Measurements from ENCODE around the gene HBS1L.

HBS1L gene

GRCh38 chr6:134945045-134945444, 109.6 kb downstream of the HBS1L start:
- Histone ChIP-seq H3K4me1 (ENCODE audit: control insufficient read depth, insufficient read depth, low read length) (no peaks in the 10 kb centered on the region), H3K4me3 (ENCODE audit: low read depth, low read length) (no peak overlapping the region), H3K9me3 (ENCODE audit: control insufficient read depth, insufficient read depth, low read depth, low read length) (no peaks in the 10 kb centered on the region), H3K27ac (ENCODE audit: extremely low read depth, low read depth, low read length) (no peak overlapping the region), H3K36me3 (ENCODE audit: control insufficient read depth in 2 of 2, insufficient read depth in 1 of 2, low read length in 2 of 2) (no peaks in the 10 kb centered on the region)
- CTCF ChIA-PET = interaction anchor here (0.6 to 2.0 kb wide), 3 partner anchors 15 to 834 kb away, joined by 4 to 6 read pairs (median 4); no protein-coding TSS in a partner anchor
- TF ChIP-seq ZBTB48 (tag by site-specific recombination; IDR thresholded peaks at IDR 0.05) (no peak), SCRT2 (tag by site-specific recombination; IDR thresholded peaks at IDR 0.05) (no peak), YY2 (tag by site-specific recombination; IDR thresholded peaks at IDR 0.05) (no peak), ZNF521 (tag by site-specific recombination; IDR thresholded peaks at IDR 0.05) (no peak), ZIC2 (tag by site-specific recombination; IDR thresholded peaks at IDR 0.05) (no peak), ZNF24 (tag by site-specific recombination; IDR thresholded peaks at IDR 0.05) (no peak), WT1 (tag by site-specific recombination; IDR thresholded peaks at IDR 0.05) (no peak), TRIM28 (IDR thresholded peaks at IDR 0.05; ENCODE audit: borderline replicate concordance, low read length) (no peak), ZNF830 (tag by site-specific recombination; IDR thresholded peaks at IDR 0.05; ENCODE audit: low read depth) (no peak), ZNF585B (tag by site-specific recombination; IDR thresholded peaks at IDR 0.05) (no peak), ZNF223 (tag by site-specific recombination; IDR thresholded peaks at IDR 0.05) (no peak), HOXD13 (CRISPR knock-in tag; IDR thresholded peaks at IDR 0.05; ENCODE audit: borderline replicate concordance) (no peak), ZNF37A (tag by site-specific recombination; IDR thresholded peaks at IDR 0.05) (no peak), ZNF311 (tag by site-specific recombination; IDR thresholded peaks at IDR 0.05; ENCODE audit: borderline replicate concordance) (no peak), ZBTB21 (tag by site-specific recombination; IDR thresholded peaks at IDR 0.05) (no peak), HIC1 (tag by site-specific recombination; IDR thresholded peaks at IDR 0.05) (no peak), ZNF670 (tag by site-specific recombination; IDR thresholded peaks at IDR 0.05; ENCODE audit: low read depth) (no peak), ZNF704 (tag by site-specific recombination; IDR thresholded peaks at IDR 0.05) (no peak), ZNF362 (tag by site-specific recombination; IDR thresholded peaks at IDR 0.05) (no peak), ZXDB (tag by site-specific recombination; IDR thresholded peaks at IDR 0.05) (no peak)
- POLR2A ChIA-PET = no interaction called here

GRCh38 chr6:134943522-134944111, 111.0 kb downstream of the HBS1L start:
- no peak overlapping the region for H3K4me3 ChIP-seq (ENCODE audit: low read depth, low read length)
- H3K36me3 ChIP-seq (ENCODE audit: control insufficient read depth in 2 of 2, insufficient read depth in 1 of 2, low read length in 2 of 2) = no peaks in the 10 kb centered on the region
- H3K9me3 ChIP-seq (ENCODE audit: control insufficient read depth, insufficient read depth, low read depth, low read length) = no peaks in the 10 kb centered on the region
- POLR2A ChIA-PET = no interaction called here
- no peaks in the 10 kb centered on the region for H3K4me1 ChIP-seq (ENCODE audit: control insufficient read depth, insufficient read depth, low read length)
- H3K27ac ChIP-seq (ENCODE audit: extremely low read depth, low read depth, low read length) = no peak overlapping the region
- CTCF ChIA-PET = interaction anchor here (0.6 to 2.0 kb wide), 7 partner anchors 61 to 1512 kb away, joined by 3 to 6 read pairs (median 3); no protein-coding TSS in a partner anchor
- TF ChIP-seq ZNF624 (tag by site-specific recombination; IDR thresholded peaks at IDR 0.05) (no peak), SP7 (tag by site-specific recombination; IDR thresholded peaks at IDR 0.05) (no peak), REST (tag by site-specific recombination; IDR thresholded peaks at IDR 0.05) (no peak), ZNF76 (tag by site-specific recombination; IDR thresholded peaks at IDR 0.05; ENCODE audit: borderline replicate concordance, low read depth) (no peak), INSM2 (tag by site-specific recombination; IDR thresholded peaks at IDR 0.05) (no peak), GLIS1 (tag by site-specific recombination; IDR thresholded peaks at IDR 0.05) (no peak), ZNF350 (tag by site-specific recombination; IDR thresholded peaks at IDR 0.05) (no peak)
